ENCODE measurements around the gene PTPRN2. TPM values are rescaled to one million over a fixed set of nuclear protein-coding genes. Genes with fewer than 3 reads are reported as not detected.

PTPRN2 gene
- total and polyA plus RNA-seq, 2 of the 8 experiments (the other 6 are each of a cell fraction or from before 2014, with no cell fraction given), result 2.6 to 4.5 TPM

GRCh38 chr7:157855452-157856213 is 732.0 kb downstream of the PTPRN2 start:
- WGBS, 2 experiments (ENCODE audit: extremely low coverage in 1 of 2, insufficient coverage in 1 of 2, insufficient read length in 1 of 2, insufficient replicate concordance in 2 of 2, low coverage in 1 of 2, low lambda C conversion rate in 2 of 2, missing lambda C conversion rate in 1 of 2), result 93% methylated on average over 22 of the region's 22 CpGs; no CpG with 5 or more reads in 1 of the 2 experiments
- Histone ChIP-seq H2AK5ac (ENCODE audit: low read depth, low read length) (no peak overlapping the region), H3K27me3 (replicated peaks in 1 of 4; ENCODE audit: control insufficient read depth in 3 of 4, extremely low read depth in 1 of 4, insufficient read depth in 3 of 4, low read length in 3 of 4) (no peaks in the 10 kb centered on the region), H3K56ac (replicated peaks; ENCODE audit: insufficient read length, low read depth, low read length) (no peak overlapping the region), H2BK5ac (ENCODE audit: low read depth, low read length) (no peak overlapping the region), H3K79me1 (ENCODE audit: low read depth, low read length) (no peaks in the 10 kb centered on the region), H3K4ac (replicated peaks; ENCODE audit: insufficient read length, low read depth, low read length) (no peak overlapping the region), H2BK120ac (replicated peaks; ENCODE audit: low read depth, low read length) (no peak overlapping the region), H4K5ac (ENCODE audit: insufficient read length, low read depth, low read length) (no peak overlapping the region), H3K4me3 (ENCODE audit: extremely low read depth in 1 of 4, insufficient read depth in 2 of 4, low read depth in 3 of 4, low read length in 4 of 4) (no peak overlapping the region; a peak in 1 of 8 replicates), H3K9ac (replicated peaks in 1 of 4; ENCODE audit: extremely low read depth in 1 of 4, low read depth in 3 of 4, low read length in 3 of 4) (no peak overlapping the region), H3K4me1 (replicated peaks in 1 of 4; ENCODE audit: control insufficient read depth in 3 of 4, insufficient read depth in 4 of 4, low read length in 3 of 4) (peaks cover 3 to 8% (median 5%) of the 10 kb centered on the region in 4 experiments), H3K23me2 (ENCODE audit: low read depth, low read length) (no peaks in the 10 kb centered on the region), H2BK20ac (ENCODE audit: low read length) (no peak overlapping the region), H4K91ac (replicated peaks; ENCODE audit: insufficient read length, low read length) (no peak overlapping the region), H2BK12ac (ENCODE audit: low read depth, low read length) (no peak overlapping the region), H2BK15ac (ENCODE audit: low read length) (no peak overlapping the region), H3K9me3 (ENCODE audit: insufficient read depth in 2 of 2, low read depth in 1 of 2, low read length in 1 of 2) (no peaks in the 10 kb centered on the region), H4K8ac (ENCODE audit: extremely low read depth, insufficient read depth, low read length) (no peak overlapping the region; the same call in 1 of the 2 replicates), H3K14ac (ENCODE audit: insufficient read length) (no peak overlapping the region), H3K23ac (ENCODE audit: insufficient read length) (no peak overlapping the region), H3K27ac (ENCODE audit: low read depth, low read length) (no peak overlapping the region), H3K79me2 (ENCODE audit: control insufficient read depth in 1 of 2, insufficient read depth in 2 of 2, low read length in 2 of 2) (no peaks in the 10 kb centered on the region), H3K36me3 (ENCODE audit: control insufficient read depth in 2 of 4, insufficient read depth in 4 of 4, low read length in 3 of 4) (no peaks in the 10 kb centered on the region), H2AFZ (ENCODE audit: low read length) (no peak overlapping the region), H3K18ac (ENCODE audit: extremely low read depth, low read length) (no peak overlapping the region), H3K4me2 (ENCODE audit: insufficient read depth in 1 of 2, low read depth in 2 of 2, low read length in 2 of 2) (no peak overlapping the region), H4K20me1 (replicated peaks in 1 of 2; ENCODE audit: control insufficient read depth in 1 of 2, insufficient read depth in 2 of 2, low read length in 2 of 2) (no peaks in the 10 kb centered on the region)
- POLR2A ChIA-PET (ENCODE audit: partially characterized antibody), result no interaction called here
- CTCF ChIA-PET (ENCODE audit: partially characterized antibody), result interaction anchor here (0.7 to 1.6 kb wide), 5 partner anchors 9 to 23 kb away, joined by 3 to 4 read pairs (median 3); no protein-coding TSS in a partner anchor
- DNase-seq (ENCODE audit: low read depth in 1 of 2, low spot score in 2 of 2) (no peak), FAIRE-seq (no peak)

All from H1 (cell line).